Lower lobe of right lung (tissue), 2 donors: ENCODE results near the gene AQP2. TPM values are rescaled to one million over a fixed set of nuclear protein-coding genes. Genes with fewer than 3 reads are reported as not detected.

Experiments used
- ATAC-seq, 2 donors: fragments of 200-7000 bp; cut with Tn5 transposase; one replicate each; pipeline ENCODE4 v1.9.1; 2020 to 2022; ENCODE audit warnings: mild to moderate bottlenecking in 2 of 2, moderate library complexity in 2 of 2
- DNase-seq: peaks from one replicate; pipeline ENCODE4 v3.0.0-alpha.2; 2020
- H3K27ac ChIP-seq: fragments of 200-600 bp; one replicate; pipeline ENCODE4 v1.8.0; 2022
- H3K27me3 ChIP-seq: fragments of 200-600 bp; one replicate; pipeline ENCODE4 v1.8.0; 2022; ENCODE audit warnings: low read depth
- H3K36me3 ChIP-seq: fragments of 200-600 bp; one replicate; pipeline ENCODE4 v1.8.0; 2022; ENCODE audit warnings: mild to moderate bottlenecking
- H3K4me1 ChIP-seq: fragments of 200-600 bp; one replicate; pipeline ENCODE4 v1.8.0; 2022
- H3K4me3 ChIP-seq: fragments of 200-600 bp; one replicate; pipeline ENCODE4 v1.8.0; 2022; ENCODE audit warnings: mild to moderate bottlenecking
- H3K9me3 ChIP-seq: fragments of 200-600 bp; one replicate; pipeline ENCODE4 v1.8.0; 2022
- intact Hi-C: fragments of 100-400 bp; cut with DNase I; formaldehyde crosslinking; loops from one replicate; pipeline ENCODE4 v1.11.0; 2022
- total RNA-seq: library from RNA; stranded (reverse); fragmentation: NEBNext Ultra II Directional; extraction: Animal tissue kit (Norgen Biotek cat#: 25700); gene quantifications from one replicate; pipeline ENCODE4 v1.2.1, GENCODE V29; 2021
- TF ChIP-seq, protein P1 (sequence below): fragments of 200-600 bp; IDR thresholded peaks from one replicate; pipeline ENCODE4 v1.8.0; 2022; ENCODE audit warnings: antibody characterized with exemption, mild to moderate bottlenecking
- donor health status: DM: no; HTN: yes; CAD: no; lungs with severe emphysema.

Gene AQP2
- total RNA-seq, 1 donor from 2014 or later, result not detected

DNA sequence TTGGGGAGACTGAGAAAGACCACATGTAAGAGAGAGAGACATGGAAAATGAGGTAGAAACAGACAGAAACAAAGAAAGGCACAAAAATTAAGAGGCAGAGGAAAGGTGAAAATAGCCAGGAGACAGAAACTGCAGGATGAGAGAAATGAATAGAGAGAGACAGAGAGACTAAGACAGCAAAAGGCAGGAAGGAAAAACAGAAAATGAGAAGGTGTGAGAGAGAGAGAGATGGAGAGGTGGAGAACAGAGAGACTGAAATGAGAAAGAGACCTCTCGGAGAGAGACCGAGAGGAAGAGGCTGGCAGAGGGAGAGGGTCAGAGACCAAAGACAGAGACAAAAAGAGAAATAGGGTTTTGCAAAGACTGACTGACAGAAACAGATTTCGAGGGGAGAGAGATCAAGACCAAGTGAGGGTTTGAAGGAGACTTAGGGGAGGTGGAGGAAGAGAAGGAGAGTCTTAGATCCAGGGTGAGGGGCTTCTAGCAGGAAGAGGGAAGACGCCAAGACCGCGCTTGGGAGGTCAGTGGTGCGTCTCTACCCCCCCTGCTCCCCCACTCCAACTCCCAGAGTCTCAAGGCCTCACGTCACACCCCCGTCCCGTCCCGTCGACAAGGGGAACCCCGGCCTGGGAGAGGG, 10.1 kb downstream of the AQP2 start:
- Histone ChIP-seq H3K4me1 (peaks cover 13% of the 10 kb centered on the region), H3K4me3 (no peak overlapping the region), H3K36me3 (no peaks in the 10 kb centered on the region), H3K27ac (no peak overlapping the region), H3K27me3 (peaks cover 62% of the 10 kb centered on the region), H3K9me3 (no peaks in the 10 kb centered on the region)
- DNase-seq, result no peak
- intact Hi-C loops, result no loop called here
- TF ChIP-seq, protein P1, sequence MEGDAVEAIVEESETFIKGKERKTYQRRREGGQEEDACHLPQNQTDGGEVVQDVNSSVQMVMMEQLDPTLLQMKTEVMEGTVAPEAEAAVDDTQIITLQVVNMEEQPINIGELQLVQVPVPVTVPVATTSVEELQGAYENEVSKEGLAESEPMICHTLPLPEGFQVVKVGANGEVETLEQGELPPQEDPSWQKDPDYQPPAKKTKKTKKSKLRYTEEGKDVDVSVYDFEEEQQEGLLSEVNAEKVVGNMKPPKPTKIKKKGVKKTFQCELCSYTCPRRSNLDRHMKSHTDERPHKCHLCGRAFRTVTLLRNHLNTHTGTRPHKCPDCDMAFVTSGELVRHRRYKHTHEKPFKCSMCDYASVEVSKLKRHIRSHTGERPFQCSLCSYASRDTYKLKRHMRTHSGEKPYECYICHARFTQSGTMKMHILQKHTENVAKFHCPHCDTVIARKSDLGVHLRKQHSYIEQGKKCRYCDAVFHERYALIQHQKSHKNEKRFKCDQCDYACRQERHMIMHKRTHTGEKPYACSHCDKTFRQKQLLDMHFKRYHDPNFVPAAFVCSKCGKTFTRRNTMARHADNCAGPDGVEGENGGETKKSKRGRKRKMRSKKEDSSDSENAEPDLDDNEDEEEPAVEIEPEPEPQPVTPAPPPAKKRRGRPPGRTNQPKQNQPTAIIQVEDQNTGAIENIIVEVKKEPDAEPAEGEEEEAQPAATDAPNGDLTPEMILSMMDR, result no peak
- ATAC-seq, result peak in 1 of 2 donors; percentile 3

DNA sequence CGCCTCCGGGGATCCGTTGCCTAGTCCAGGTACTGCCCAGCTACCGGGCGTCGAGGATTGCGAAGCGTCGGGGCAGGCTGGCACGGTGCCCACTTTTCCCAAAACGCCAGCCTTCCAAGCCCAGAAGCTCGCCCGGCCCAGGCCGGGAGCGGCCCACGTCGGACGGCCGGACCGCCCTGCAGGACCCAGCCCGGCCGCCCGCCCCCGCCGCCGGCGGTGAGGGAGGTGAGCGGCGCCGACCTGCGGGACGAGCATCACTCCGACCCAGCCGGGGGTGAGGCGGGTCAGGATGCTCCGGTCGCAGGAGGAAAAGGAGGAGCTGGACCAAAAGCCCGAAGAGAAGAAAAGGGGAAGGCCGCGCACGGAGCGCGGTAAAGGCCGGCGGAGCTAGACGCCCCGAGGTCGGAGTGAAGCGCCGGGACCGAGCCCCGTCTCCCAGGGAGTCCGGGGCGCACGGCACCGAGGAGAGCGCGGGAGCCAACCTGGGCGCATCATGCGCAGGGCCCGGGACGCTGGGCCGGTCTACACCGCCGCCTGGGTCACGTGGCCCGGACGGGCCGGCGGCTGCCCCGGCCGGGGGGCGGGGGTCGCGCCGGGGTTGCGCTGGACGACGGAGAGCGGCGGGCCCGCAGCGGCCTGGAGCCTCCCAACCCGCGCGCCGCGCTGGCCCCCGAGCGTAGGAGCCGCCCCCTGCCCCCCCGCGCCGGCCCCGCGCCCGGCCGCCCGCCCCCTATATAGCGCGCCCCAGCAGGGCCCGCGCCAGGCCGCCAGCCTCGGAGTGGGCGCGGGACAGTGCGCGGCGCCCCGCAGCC, 10.8 kb downstream of the AQP2 start, which contains the start of gene AQP5:
Gene AQP5 (plus strand): TSS at position 762 of the 812 bp plus-strand sequence. CDS start 146 bp downstream, outside the sequence.
- peak in 1 of 2 donors; percentile 2 for ATAC-seq
- TF ChIP-seq, protein P1, result no peak
- Histone ChIP-seq H3K9me3 (no peaks in the 10 kb centered on the region), H3K4me1 (peaks cover 6% of the 10 kb centered on the region), H3K4me3 (peak within 1 kb of the TSS; percentile 39), H3K36me3 (no peaks in the 10 kb centered on the region), H3K27me3 (peaks cover 55% of the 10 kb centered on the region), H3K27ac (no peak within 1 kb of the TSS)
- DNase-seq, result no peak
- intact Hi-C loops, result no loop called here

DNA sequence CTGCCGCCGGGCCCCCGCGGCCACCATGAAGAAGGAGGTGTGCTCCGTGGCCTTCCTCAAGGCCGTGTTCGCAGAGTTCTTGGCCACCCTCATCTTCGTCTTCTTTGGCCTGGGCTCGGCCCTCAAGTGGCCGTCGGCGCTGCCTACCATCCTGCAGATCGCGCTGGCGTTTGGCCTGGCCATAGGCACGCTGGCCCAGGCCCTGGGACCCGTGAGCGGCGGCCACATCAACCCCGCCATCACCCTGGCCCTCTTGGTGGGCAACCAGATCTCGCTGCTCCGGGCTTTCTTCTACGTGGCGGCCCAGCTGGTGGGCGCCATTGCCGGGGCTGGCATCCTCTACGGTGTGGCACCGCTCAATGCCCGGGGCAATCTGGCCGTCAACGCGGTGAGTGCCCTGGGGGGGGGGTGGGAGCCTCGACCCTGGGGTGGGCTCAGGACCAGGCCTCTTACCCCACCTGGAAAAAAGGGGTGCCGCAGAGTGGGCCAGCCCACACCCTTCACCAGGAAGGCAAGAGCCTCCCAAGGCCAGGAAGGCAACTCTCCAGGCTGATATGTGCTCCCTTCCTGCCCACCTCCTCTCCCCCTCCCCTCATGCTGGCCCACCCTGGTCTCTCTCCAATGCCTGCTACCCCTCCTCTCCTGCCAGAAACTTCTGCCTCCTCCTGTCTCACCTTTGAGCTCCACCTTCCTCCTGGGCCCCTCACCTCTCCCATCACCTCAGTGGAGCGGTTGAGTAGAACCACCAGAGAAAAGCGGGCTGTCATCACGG, 11.6 kb downstream of the AQP2 start:
- H3K4me1 ChIP-seq, result peaks cover 14% of the 10 kb centered on the region
- H3K27ac ChIP-seq, result no peak overlapping the region
- TF ChIP-seq, protein P1, result no peak
- DNase-seq (no peak), ATAC-seq (no peak)
- H3K36me3 ChIP-seq, result no peaks in the 10 kb centered on the region
- intact Hi-C loops, result no loop called here
- H3K27me3 ChIP-seq, result peaks cover 50% of the 10 kb centered on the region
- no peaks in the 10 kb centered on the region for H3K9me3 ChIP-seq
- H3K4me3 ChIP-seq, result no peak overlapping the region

DNA sequence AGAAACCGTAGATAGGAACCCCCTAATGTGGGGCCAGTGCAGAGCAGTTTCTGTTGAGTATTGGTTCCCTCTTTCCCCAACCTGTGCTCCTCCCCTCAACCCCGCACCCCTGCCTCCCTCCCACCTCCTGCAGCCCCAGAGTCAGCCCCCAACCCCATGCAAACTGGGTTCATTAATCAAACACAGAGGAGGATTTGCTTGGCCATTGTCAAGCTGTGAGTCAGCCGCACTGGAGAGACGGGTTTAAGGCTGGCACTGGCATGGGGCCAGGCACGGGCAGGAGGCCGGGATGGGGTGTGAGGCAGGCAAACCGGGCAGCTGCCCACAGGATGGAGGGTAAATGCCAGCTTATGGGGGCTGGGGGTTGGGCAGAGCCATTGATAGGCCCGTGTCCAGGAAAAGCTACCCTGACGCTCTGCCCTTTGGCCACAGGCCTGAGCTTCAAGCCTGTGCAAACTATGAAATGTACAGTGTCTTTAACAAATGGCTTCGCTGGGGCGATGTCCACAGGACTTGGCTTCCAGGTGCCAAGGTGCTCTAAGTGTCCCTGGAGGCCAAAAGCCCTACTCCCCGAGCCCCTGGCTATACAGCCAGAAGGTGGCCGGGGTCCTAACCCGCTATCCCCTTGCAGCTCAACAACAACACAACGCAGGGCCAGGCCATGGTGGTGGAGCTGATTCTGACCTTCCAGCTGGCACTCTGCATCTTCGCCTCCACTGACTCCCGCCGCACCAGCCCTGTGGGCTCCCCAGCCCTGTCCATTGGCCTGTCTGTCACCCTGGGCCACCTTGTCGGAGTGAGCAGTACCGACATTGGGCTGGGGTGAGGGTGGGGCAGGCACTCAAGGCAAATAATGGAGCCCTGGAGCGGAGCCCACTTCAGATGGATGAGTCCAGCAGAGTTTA, 12.6 kb downstream of the AQP2 start:
- H3K4me3 ChIP-seq, result no peak overlapping the region
- no peak overlapping the region for H3K27ac ChIP-seq
- intact Hi-C loops, result no loop called here
- peaks cover 23% of the 10 kb centered on the region for H3K4me1 ChIP-seq
- TF ChIP-seq, protein P1, result no peak
- no peaks in the 10 kb centered on the region for H3K36me3 ChIP-seq
- DNase-seq (peak; percentile 84), ATAC-seq (peak; percentile 44 to 72)
- H3K9me3 ChIP-seq, result no peaks in the 10 kb centered on the region
- peaks cover 44% of the 10 kb centered on the region for H3K27me3 ChIP-seq
